Upper lobe of left lung (tissue), 4 donors: ENCODE results near the gene PODXL2.

ENCODE experiments used
- CTCF ChIP-seq, 6 experiments: fragments of 450-650 bp in 4 of 6; fragments of 200-600 bp in 2 of 6; sonication (generic) in 2 of 6; IDR thresholded peaks; one replicate each; pipeline ENCODE4 v1.5.1; 2016 to 2019; ENCODE audit warnings: antibody characterized with exemption in 6 of 6
- EP300 ChIP-seq, 4 donors: sonication (generic); formaldehyde crosslinking; IDR thresholded peaks; one replicate each; pipeline ENCODE4 v1.5.1; 2017; ENCODE audit warnings: antibody characterized with exemption in 4 of 4, control low read depth in 2 of 4
- POLR2A ChIP-seq, 4 donors: fragments of 450-650 bp; IDR thresholded peaks; one replicate each; pipeline ENCODE4 v1.5.1; 2016 to 2017; ENCODE audit warnings: antibody characterized with exemption in 4 of 4, mild to moderate bottlenecking in 2 of 4
- POLR2AphosphoS5 ChIP-seq, 2 donors: sonication (generic); formaldehyde crosslinking; IDR thresholded peaks; one replicate each; pipeline ENCODE4 v1.5.1; 2017; ENCODE audit warnings: antibody characterized with exemption in 2 of 2

- TF ChIP-seq POLR2AphosphoS5 (IDR thresholded peaks at IDR 0.05) = no peak
- no peak for TF ChIP-seq CTCF (IDR thresholded peaks at IDR 0.05)
- no peak for TF ChIP-seq EP300 (IDR thresholded peaks at IDR 0.05)
- TF ChIP-seq POLR2A (IDR thresholded peaks at IDR 0.05) = no peak
Measured at GRCh38 chr3:127720161-127720823, 91.3 kb downstream of the PODXL2 start.
